ENCODE results near the gene RRAGC. TPM values are rescaled to one million over a fixed set of nuclear protein-coding genes. Genes with fewer than 3 reads are reported as not detected.

Gene RRAGC
- total and polyA plus RNA-seq, 10 donors, result 9.4 to 28.1 (median 19.6) TPM

GRCh38 chr1:38860454-38860795, 853 bp upstream of the RRAGC start:
- H3K4me1 ChIP-seq, result peaks cover 14 to 80% (median 49%) of the 10 kb centered on the region in 6 donors
- intact Hi-C loops (cut with DNase I; ENCODE audit: low total_unique reads), result no loop called here
- DNase-seq, result no peak

GRCh38 chr1:38858833-38859560, 575 bp downstream of the RRAGC start:
- intact Hi-C loops (cut with DNase I; ENCODE audit: low total_unique reads), result no loop called here
- whole genome bisulfite sequencing, 5 donors, result 0 to 3% (median 1%) methylated on average over 16 to 51 of the region's 51 CpGs

More at GRCh38 chr1:38860454-38860795, 853 bp upstream of the RRAGC start:
- WGBS, 5 donors, result 11 to 23% (median 16%) methylated on average over 6 of the region's 6 CpGs
- H3K27ac ChIP-seq, result peak overlapping the region in 6 of 8 donors; percentile 88 to 95 (median 91)
- TF ChIP-seq POLR2AphosphoS5 (IDR thresholded peaks at IDR 0.05) (no peak), CTCF (IDR thresholded peaks at IDR 0.05 in 8 of 11, conservative IDR thresholded peaks at IDR 0.05 in 3 of 11) (no peak), POLR2A (IDR thresholded peaks at IDR 0.05) (no peak)
- no peaks in the 10 kb centered on the region for H3K9me3 ChIP-seq
- peaks cover 0 to 43% (median 14%) of the 10 kb centered on the region in 6 donors for H3K36me3 ChIP-seq
- no peaks in the 10 kb centered on the region for H3K27me3 ChIP-seq (replicated peaks in 1 of 7)
- H3K4me3 ChIP-seq, result peak overlapping the region; percentile 62 to 99 (median 97)

GRCh38 chr1:38852780-38853179, 6.8 kb downstream of the RRAGC start:
- H3K4me1 ChIP-seq, result peaks cover 9 to 80% (median 29%) of the 10 kb centered on the region in 6 donors
- H3K4me3 ChIP-seq, result no peak overlapping the region
- H3K27ac ChIP-seq, result no peak overlapping the region
- peaks cover 8 to 94% (median 55%) of the 10 kb centered on the region in 6 donors for H3K36me3 ChIP-seq
- intact Hi-C loops (cut with DNase I; ENCODE audit: low total_unique reads), result no loop called here
- TF ChIP-seq POLR2AphosphoS5 (IDR thresholded peaks at IDR 0.05) (no peak), CTCF (IDR thresholded peaks at IDR 0.05 in 8 of 11, conservative IDR thresholded peaks at IDR 0.05 in 3 of 11) (no peak), POLR2A (IDR thresholded peaks at IDR 0.05) (no peak)
- H3K27me3 ChIP-seq (replicated peaks in 1 of 7), result no peaks in the 10 kb centered on the region
- H3K9me3 ChIP-seq, result no peaks in the 10 kb centered on the region
- WGBS, 5 donors, result 65 to 81% (median 76%) methylated on average over 4 of the region's 4 CpGs
- no peak for DNase-seq

More at GRCh38 chr1:38858833-38859560, 575 bp downstream of the RRAGC start:
- Histone ChIP-seq H3K9me3 (no peaks in the 10 kb centered on the region), H3K27me3 (replicated peaks in 1 of 7) (no peaks in the 10 kb centered on the region), H3K4me1 (peaks cover 14 to 90% (median 50%) of the 10 kb centered on the region in 6 donors), H3K4me3 (peak overlapping the region; percentile 90 to 99 (median 97)), H3K27ac (peak overlapping the region; percentile 70 to 95 (median 89)), H3K36me3 (peaks cover 3 to 44% (median 23%) of the 10 kb centered on the region in 6 donors)
- peak; percentile 93 for DNase-seq
- TF ChIP-seq CTCF (IDR thresholded peaks at IDR 0.05 in 8 of 11, conservative IDR thresholded peaks at IDR 0.05 in 3 of 11) (no peak), POLR2AphosphoS5 (IDR thresholded peaks at IDR 0.05) (peak in 2 of 3 donors; percentile 40 to 41)

- peaks cover 0 to 58% (median 15%) of the 10 kb centered on the region in 6 donors for H3K4me1 ChIP-seq
- H3K27me3 ChIP-seq (replicated peaks in 1 of 7), result no peaks in the 10 kb centered on the region
- WGBS, 5 donors, result 19 to 27% (median 24%) methylated on average over 1 of the region's 1 CpG
- peak overlapping the region in 7 of 8 donors; percentile 30 to 78 (median 52) for H3K27ac ChIP-seq
- no peak for DNase-seq
- H3K4me3 ChIP-seq, result no peak overlapping the region
- peaks cover 9 to 100% (median 66%) of the 10 kb centered on the region in 6 donors for H3K36me3 ChIP-seq
- no peak for TF ChIP-seq POLR2AphosphoS5 (IDR thresholded peaks at IDR 0.05)
- TF ChIP-seq POLR2A (IDR thresholded peaks at IDR 0.05), result no peak
- TF ChIP-seq CTCF (IDR thresholded peaks at IDR 0.05 in 8 of 11, conservative IDR thresholded peaks at IDR 0.05 in 3 of 11), result no peak
- intact Hi-C loops (cut with DNase I; ENCODE audit: low total_unique reads), result no loop called here
- no peaks in the 10 kb centered on the region for H3K9me3 ChIP-seq
Measured at GRCh38 chr1:38848071-38848470, 11.5 kb downstream of the RRAGC start.
